OCI-LY1 (cell line): Measurements from ENCODE around the gene C11orf24.

Experiments
- CTCF ChIP-seq: fragments of 200-600 bp; sonication (generic), shearing (Covaris generic); IDR thresholded peaks from 2 replicates; pipeline ENCODE4 v1.5.1; 2017; ENCODE audit warnings: mild to moderate bottlenecking, antibody characterized with exemption, low read length, moderate library complexity, mixed read lengths
- EZH2 ChIP-seq: fragments of 200-600 bp; sonication (generic), shearing (Covaris generic); IDR thresholded peaks from 2 replicates; pipeline ENCODE4 v1.8.0; 2017; ENCODE audit warnings: borderline replicate concordance, mixed run types, mild to moderate bottlenecking, antibody characterized with exemption, low read length, moderate library complexity, mixed read lengths

- no peak for TF ChIP-seq EZH2
- no peak for TF ChIP-seq CTCF
Measured at GRCh38 chr11:68289456-68289855, 17.7 kb upstream of the C11orf24 start.
